Effector memory CD8-positive, alpha-beta T cell (primary cell): ENCODE data around the gene PLK3.
"Not testable (repeated sequence)": the region's sequence is repeated elsewhere in the genome, so short reads cannot be mapped to it uniquely, and the experiment has no call there.

Experiments used
- ATAC-seq: fragments of 150-1000 bp; cut with Tn5 transposase; replicated peaks from 2 replicates; pipeline ENCODE4 v1.10.0; 2021; ENCODE audit warnings: mild to moderate bottlenecking, moderate library complexity
- DNase-seq, 3 experiments: peaks; one replicate each; pipeline ENCODE4 v3.0.0; 2021
- H3K27ac Mint-ChIP-seq, 2 donors: one replicate each; pipeline ENCODE4 v1.8.0; 2022; ENCODE audit warnings: mild to moderate bottlenecking in 2 of 2, mixed read lengths in 2 of 2, moderate library complexity in 2 of 2
- H3K27me3 Mint-ChIP-seq, 2 donors: one replicate each; pipeline ENCODE4 v1.8.0; 2022; ENCODE audit warnings: mixed read lengths in 2 of 2
- H3K36me3 Mint-ChIP-seq: one replicate; pipeline ENCODE4 v1.8.0; 2022; ENCODE audit warnings: mild to moderate bottlenecking, moderate library complexity, mixed read lengths; ENCODE audit not compliant: insufficient read depth
- H3K4me1 Mint-ChIP-seq, 2 donors: one replicate each; pipeline ENCODE4 v1.8.0; 2022; ENCODE audit warnings: low read depth in 2 of 2, mixed read lengths in 2 of 2
- H3K4me3 Mint-ChIP-seq, 2 donors: one replicate each; pipeline ENCODE4 v1.8.0; 2022; ENCODE audit warnings: mild to moderate bottlenecking in 2 of 2, mixed read lengths in 2 of 2, moderate library complexity in 2 of 2
- H3K9me3 Mint-ChIP-seq, 2 donors: one replicate each; pipeline ENCODE4 v1.8.0; 2022; ENCODE audit warnings: mixed read lengths in 2 of 2

The PLK3 gene

DNA sequence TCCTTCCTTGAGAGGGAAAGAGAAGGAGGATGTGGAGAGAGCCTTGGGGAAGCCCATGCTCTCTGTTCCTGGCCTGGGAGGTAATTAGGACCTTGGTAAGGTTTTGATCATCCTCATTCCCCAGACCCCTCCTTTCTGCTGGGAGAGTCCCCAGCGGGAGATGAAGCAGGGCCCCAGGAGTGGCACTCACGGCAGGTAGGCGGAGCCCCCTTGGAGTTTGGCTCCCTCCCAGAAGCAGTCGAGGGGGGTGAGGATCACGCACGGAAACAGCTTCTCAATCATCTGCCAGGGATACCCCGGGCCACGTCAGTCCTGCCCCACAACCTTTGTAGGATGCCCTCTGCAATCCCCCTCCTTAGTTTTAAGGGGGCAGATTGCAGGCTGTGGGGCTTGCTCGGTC lies 31.3 kb downstream of the PLK3 start:
- Mint-ChIP-seq H3K4me3 (no peak overlapping the region), H3K36me3 (peaks cover 3% of the 10 kb centered on the region), H3K27ac (no peak overlapping the region), H3K9me3 (no peaks in the 10 kb centered on the region), H3K27me3 (no peaks in the 10 kb centered on the region), H3K4me1 (peaks cover 7 to 10% of the 10 kb centered on the region in 2 donors)
- no peak for DNase-seq
- ATAC-seq = no peak

- Mint-ChIP-seq H3K4me1 (peaks cover 7 to 10% of the 10 kb centered on the region in 2 donors), H3K27ac (peak overlapping the region in 1 of 2 donors; percentile 29), H3K9me3 (no peaks in the 10 kb centered on the region), H3K27me3 (no peaks in the 10 kb centered on the region), H3K36me3 (peaks cover 3% of the 10 kb centered on the region), H3K4me3 (no peak overlapping the region)
- ATAC-seq (no peak), DNase-seq (no peak)
Measured at GRCh38 chr1:44832056-44832705, 32.0 kb downstream of the PLK3 start.

DNA sequence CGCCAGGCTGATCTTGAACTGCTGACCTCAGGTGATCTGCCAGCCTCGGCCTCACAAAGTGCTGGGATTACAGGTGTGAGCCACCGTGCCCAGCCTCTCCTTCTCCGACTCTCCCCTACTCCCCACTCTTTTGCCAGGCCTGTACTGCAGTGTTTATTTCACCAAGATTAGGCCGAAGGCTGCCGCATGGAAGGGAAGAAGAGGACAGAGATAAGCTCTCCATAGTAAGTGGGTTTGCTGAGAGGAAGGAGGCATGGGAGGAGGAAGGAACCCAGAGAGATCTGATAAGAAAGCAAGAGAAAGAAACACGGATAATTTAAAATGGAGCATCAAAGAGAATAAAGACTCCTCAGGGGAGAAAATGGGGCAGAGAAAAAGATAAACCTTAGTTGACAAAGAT lies 34.2 kb downstream of the PLK3 start:
- Mint-ChIP-seq H3K27me3 (peaks cover 1 to 3% of the 10 kb centered on the region in 2 donors), H3K9me3 (no peaks in the 10 kb centered on the region), H3K4me3 (no peak overlapping the region), H3K36me3 (peaks cover 3% of the 10 kb centered on the region), H3K27ac (peak overlapping the region in 1 of 2 donors; percentile 24), H3K4me1 (peaks cover 7% of the 10 kb centered on the region in 2 donors)
- ATAC-seq (no peak), DNase-seq (no peak)

GRCh38 chr1:44835738-44836675 lies 35.8 kb downstream of the PLK3 start:
- Mint-ChIP-seq H3K4me1 (peaks cover 7% of the 10 kb centered on the region in 2 donors), H3K4me3 (no peak overlapping the region), H3K27me3 (peaks cover 7 to 16% of the 10 kb centered on the region in 2 donors), H3K36me3 (peaks cover 3% of the 10 kb centered on the region), H3K27ac (no peak overlapping the region), H3K9me3 (no peaks in the 10 kb centered on the region)
- DNase-seq = peak; percentile 79 to 85 (median 84)
- peak; percentile 98 for ATAC-seq

- not testable (repeated sequence) for ATAC-seq, H3K9me3 Mint-ChIP-seq, H3K4me3 Mint-ChIP-seq, H3K4me1 Mint-ChIP-seq, H3K27ac Mint-ChIP-seq, DNase-seq, H3K36me3 Mint-ChIP-seq
- peaks cover 24 to 34% of the 10 kb centered on the region in 2 donors for H3K27me3 Mint-ChIP-seq
Measured at GRCh38 chr1:44838294-44838693, 38.1 kb downstream of the PLK3 start.

DNA sequence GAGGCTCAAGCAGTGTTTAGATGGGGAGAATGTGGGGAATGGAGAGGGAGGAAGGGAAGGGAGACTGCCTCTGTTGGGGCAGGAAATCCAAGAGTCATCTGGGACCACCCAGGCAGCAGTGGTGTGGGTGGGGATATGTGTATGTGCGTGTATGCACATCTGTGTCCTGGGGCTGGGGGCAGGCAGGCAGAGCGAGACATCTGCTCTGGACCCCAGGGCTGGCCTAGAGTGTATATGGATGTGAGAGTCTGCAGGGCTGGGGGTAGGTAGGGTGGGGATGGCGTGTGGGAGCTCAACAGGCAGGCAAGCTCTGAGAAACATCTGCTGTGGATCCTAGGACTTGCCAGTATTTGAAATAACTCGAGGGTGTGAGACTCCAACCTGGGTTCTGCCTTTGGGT lies 39.4 kb downstream of the PLK3 start:
- Mint-ChIP-seq H3K27me3 (peaks cover 24 to 34% of the 10 kb centered on the region in 2 donors), H3K27ac (no peak overlapping the region), H3K9me3 (no peaks in the 10 kb centered on the region), H3K36me3 (no peaks in the 10 kb centered on the region), H3K4me3 (no peak overlapping the region), H3K4me1 (peaks cover 7 to 11% of the 10 kb centered on the region in 2 donors)
- ATAC-seq (no peak), DNase-seq (no peak)

- ATAC-seq (peak; percentile 19), DNase-seq (no peak)
- Mint-ChIP-seq H3K27ac (no peak overlapping the region), H3K4me1 (peaks cover 0 to 4% of the 10 kb centered on the region in 2 donors), H3K4me3 (peak overlapping the region; percentile 49 to 54), H3K9me3 (no peaks in the 10 kb centered on the region), H3K27me3 (peaks cover 24 to 34% of the 10 kb centered on the region in 2 donors), H3K36me3 (no peaks in the 10 kb centered on the region)
Measured at GRCh38 chr1:44842486-44842861, 42.3 kb downstream of the PLK3 start.

GRCh38 chr1:44842862-44843655 lies 42.9 kb downstream of the PLK3 start, which contains the start of gene PTCH2:
PTCH2 (minus strand) TSS chr1:44843253; CDS start chr1:44842932, 321 bp downstream.
- peak within 1 kb of the TSS; percentile 49 to 54 for H3K4me3 Mint-ChIP-seq
- H3K27ac Mint-ChIP-seq = peak within 1 kb of the TSS in 1 of 2 donors; percentile 55
- peaks cover 24 to 34% of the 10 kb centered on the region in 2 donors for H3K27me3 Mint-ChIP-seq

DNA sequence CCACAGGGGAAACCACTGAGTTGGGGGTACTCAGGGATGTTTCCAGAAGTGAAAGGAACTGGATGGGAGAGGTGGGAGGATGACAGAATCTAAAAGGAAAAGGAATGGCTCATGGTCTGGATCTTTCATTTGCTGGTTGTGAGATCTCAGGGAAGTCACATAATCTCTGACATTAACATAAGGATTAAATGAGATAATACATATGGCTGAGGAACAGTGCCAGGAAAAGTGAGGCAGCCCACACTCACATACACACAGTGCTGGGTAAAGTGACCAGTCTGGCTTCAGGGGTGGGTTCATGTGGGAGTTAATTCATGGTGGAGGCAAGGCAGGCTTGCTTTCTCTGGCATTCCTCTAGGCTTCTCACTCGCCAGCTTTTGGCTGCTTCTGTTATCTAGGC lies 46.8 kb downstream of the PLK3 start:
- Mint-ChIP-seq H3K27me3 (peaks cover 8% of the 10 kb centered on the region in 2 donors), H3K27ac (no peak overlapping the region), H3K4me1 (peaks cover 0 to 4% of the 10 kb centered on the region in 2 donors), H3K9me3 (no peaks in the 10 kb centered on the region), H3K36me3 (no peaks in the 10 kb centered on the region), H3K4me3 (no peak overlapping the region)
- ATAC-seq (no peak), DNase-seq (no peak)

More at GRCh38 chr1:44842862-44843655, 42.9 kb downstream of the PLK3 start, which contains the start of gene PTCH2:
- peaks cover 0 to 4% of the 10 kb centered on the region in 2 donors for H3K4me1 Mint-ChIP-seq
- DNase-seq = no peak
- peak; percentile 72 for ATAC-seq
- no peaks in the 10 kb centered on the region for H3K36me3 Mint-ChIP-seq
- H3K9me3 Mint-ChIP-seq = no peaks in the 10 kb centered on the region

GRCh38 chr1:44847845-44848244 lies 47.7 kb downstream of the PLK3 start:
- no peaks in the 10 kb centered on the region for H3K9me3 Mint-ChIP-seq
- no peak overlapping the region for H3K4me3 Mint-ChIP-seq

GRCh38 chr1:44848456-44849181 lies 48.4 kb downstream of the PLK3 start:
- no peak for ATAC-seq
- no peak overlapping the region for H3K27ac Mint-ChIP-seq
- H3K36me3 Mint-ChIP-seq = no peaks in the 10 kb centered on the region
- DNase-seq = no peak
- no peaks in the 10 kb centered on the region for H3K9me3 Mint-ChIP-seq
- peaks cover 0 to 4% of the 10 kb centered on the region in 2 donors for H3K4me1 Mint-ChIP-seq
- H3K4me3 Mint-ChIP-seq = no peak overlapping the region
- no peaks in the 10 kb centered on the region for H3K27me3 Mint-ChIP-seq

More at GRCh38 chr1:44847845-44848244, 47.7 kb downstream of the PLK3 start:
- ATAC-seq (no peak), DNase-seq (no peak)
- H3K27ac Mint-ChIP-seq = no peak overlapping the region
- no peaks in the 10 kb centered on the region for H3K36me3 Mint-ChIP-seq
- no peaks in the 10 kb centered on the region for H3K27me3 Mint-ChIP-seq
- H3K4me1 Mint-ChIP-seq = peaks cover 0 to 4% of the 10 kb centered on the region in 2 donors

GRCh38 chr1:44849575-44850132 lies 49.5 kb downstream of the PLK3 start:
- ATAC-seq (no peak), DNase-seq (no peak)
- no peaks in the 10 kb centered on the region for H3K9me3 Mint-ChIP-seq
- H3K27ac Mint-ChIP-seq = peak overlapping the region; percentile 19 to 78
- H3K4me1 Mint-ChIP-seq = no peaks in the 10 kb centered on the region
- peaks cover under 1% of the 10 kb centered on the region for H3K36me3 Mint-ChIP-seq
- no peak overlapping the region for H3K4me3 Mint-ChIP-seq
- no peaks in the 10 kb centered on the region for H3K27me3 Mint-ChIP-seq
